Measurements from ENCODE around the gene RAD18. TPM values are rescaled to one million over a fixed set of nuclear protein-coding genes. Genes with fewer than 3 reads are reported as not detected.

RAD18 gene
- total RNA-seq, 1 donor from 2014 or later: 7.5 TPM

DNA sequence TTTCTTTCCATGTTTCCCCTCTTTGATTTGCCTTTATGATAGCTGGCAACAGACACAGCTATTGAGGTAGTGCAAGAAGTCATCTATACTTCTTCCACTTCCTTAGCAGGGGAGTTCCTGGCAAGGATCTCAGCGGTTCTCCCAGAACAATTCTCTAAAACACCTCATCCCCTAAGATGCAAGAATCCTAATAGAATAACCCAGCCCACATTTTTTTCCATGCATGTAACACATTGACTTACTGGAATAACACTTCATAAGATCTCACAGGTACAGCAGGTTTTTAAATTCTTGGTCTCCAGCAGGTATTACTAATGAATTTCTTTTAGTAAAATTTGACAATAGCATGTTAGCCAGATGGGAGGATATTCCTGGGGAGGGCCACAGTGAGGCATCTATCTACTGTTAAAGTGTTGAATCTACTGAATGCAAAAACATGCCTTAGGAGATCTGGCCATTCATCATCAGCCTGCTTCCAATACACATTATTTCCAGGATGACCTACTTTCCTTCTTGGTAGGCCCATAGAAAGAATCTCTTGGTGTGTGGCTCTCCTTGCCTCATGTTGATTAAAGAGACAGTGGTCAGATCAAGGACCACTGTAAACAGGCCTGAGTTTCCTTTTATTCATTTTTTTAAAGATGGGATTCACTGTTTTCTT is 78.5 kb downstream of the RAD18 start:
- intact Hi-C loops (cut with DNase I): no loop called here
- ATAC-seq: no peak
- no peak for DNase-seq (ENCODE audit: missing footprints)

GRCh38 chr3:8882642-8883041 is 80.6 kb downstream of the RAD18 start:
- intact Hi-C loops (cut with DNase I): no loop called here
- ATAC-seq (no peak), DNase-seq (ENCODE audit: missing footprints) (no peak)

- intact Hi-C loops (cut with DNase I): no loop called here
- DNase-seq (ENCODE audit: missing footprints): no peak
Measured at GRCh38 chr3:8882171-8882593, 81.1 kb downstream of the RAD18 start.

GRCh38 chr3:8879347-8879944 is 83.8 kb downstream of the RAD18 start:
- ATAC-seq (no peak), DNase-seq (ENCODE audit: missing footprints) (no peak)
- intact Hi-C loops (cut with DNase I): no loop called here

More at GRCh38 chr3:8882171-8882593, 81.1 kb downstream of the RAD18 start:
- no peak for ATAC-seq

GRCh38 chr3:8875836-8876235 is 87.4 kb downstream of the RAD18 start:
- DNase-seq (ENCODE audit: missing footprints) (no peak), ATAC-seq (no peak)
- intact Hi-C loops (cut with DNase I): no loop called here

- no peak for ATAC-seq
- DNase-seq (ENCODE audit: missing footprints): no peak
- intact Hi-C loops (cut with DNase I): no loop called here
Measured at GRCh38 chr3:8873740-8874139, 89.5 kb downstream of the RAD18 start.

GRCh38 chr3:8872261-8872660 is 91.0 kb downstream of the RAD18 start:
- ATAC-seq: no peak
- intact Hi-C loops (cut with DNase I): no loop called here
- no peak for DNase-seq (ENCODE audit: missing footprints)

GRCh38 chr3:8871306-8871705 is 92.0 kb downstream of the RAD18 start:
- intact Hi-C loops (cut with DNase I): no loop called here
- ATAC-seq: no peak
- no peak for DNase-seq (ENCODE audit: missing footprints)

DNA sequence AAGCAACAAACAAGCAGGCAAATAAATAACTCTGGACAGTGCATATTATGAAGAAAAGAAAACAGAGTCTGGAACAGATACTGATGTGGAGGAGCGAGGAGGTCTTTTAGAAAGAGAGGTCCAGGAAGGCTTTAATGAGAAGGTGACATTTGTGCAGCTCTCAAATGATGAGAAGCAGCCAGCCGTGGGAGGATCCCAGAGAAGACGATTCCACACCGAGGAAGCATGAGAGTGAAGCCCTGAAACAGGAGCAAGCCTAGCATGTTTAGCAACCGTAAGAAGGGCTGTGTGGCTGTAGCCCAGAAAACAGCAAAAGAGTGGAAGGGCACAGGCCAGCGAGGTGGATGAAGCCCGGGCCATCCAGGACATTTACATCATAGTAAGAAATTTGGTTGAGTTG is 93.1 kb downstream of the RAD18 start:
- intact Hi-C loops (cut with DNase I): no loop called here
- DNase-seq (ENCODE audit: missing footprints) (no peak), ATAC-seq (no peak)

- no peak for ATAC-seq
- DNase-seq (ENCODE audit: missing footprints): no peak
- intact Hi-C loops (cut with DNase I): no loop called here
Measured at GRCh38 chr3:8869613-8870012, 93.7 kb downstream of the RAD18 start.

DNA sequence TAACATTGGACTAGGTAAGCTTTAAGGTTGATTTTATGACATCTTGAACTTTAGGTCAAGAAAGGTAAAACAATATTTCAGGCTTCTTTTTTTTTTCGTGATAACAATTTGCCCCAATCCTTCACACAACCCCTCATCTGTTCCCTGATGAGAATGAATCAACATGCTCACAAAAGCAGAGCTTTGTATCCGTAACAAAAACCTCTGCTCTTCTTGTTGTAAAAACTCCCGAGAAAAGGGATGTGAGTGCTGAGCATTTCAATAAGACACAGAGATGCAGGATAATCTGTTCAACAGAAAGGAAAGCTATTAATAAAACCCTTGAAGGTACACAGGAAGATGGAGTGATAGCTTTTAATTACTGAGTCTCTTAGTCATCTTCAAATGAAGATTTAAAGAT is 94.3 kb downstream of the RAD18 start:
- DNase-seq (ENCODE audit: missing footprints): no peak
- no peak for ATAC-seq
- intact Hi-C loops (cut with DNase I): no loop called here

DNA sequence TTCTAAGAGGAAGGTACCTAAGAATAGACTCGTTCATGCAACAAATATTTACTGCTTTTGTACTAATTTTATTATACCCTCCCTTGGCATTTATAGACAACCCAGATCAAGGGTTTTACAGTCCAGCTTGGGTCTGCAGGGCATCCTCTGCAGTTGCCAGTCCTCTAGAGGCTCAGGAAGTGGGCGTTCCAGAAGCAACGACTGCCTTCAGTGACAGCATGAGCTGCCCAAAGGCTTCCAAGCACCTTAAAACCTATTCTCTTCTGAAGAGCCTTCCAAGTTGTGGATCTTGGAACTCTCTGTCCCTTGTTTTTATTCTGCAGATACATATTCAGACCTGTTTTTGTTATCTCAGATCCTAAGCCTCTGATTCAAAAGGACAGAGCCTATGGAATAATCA is 95.6 kb downstream of the RAD18 start:
- DNase-seq (ENCODE audit: missing footprints): no peak
- ATAC-seq: no peak
- intact Hi-C loops (cut with DNase I): no loop called here

GRCh38 chr3:8865697-8866096 is 97.6 kb downstream of the RAD18 start:
- ATAC-seq: no peak
- no peak for DNase-seq (ENCODE audit: missing footprints)
- intact Hi-C loops (cut with DNase I): no loop called here

DNA sequence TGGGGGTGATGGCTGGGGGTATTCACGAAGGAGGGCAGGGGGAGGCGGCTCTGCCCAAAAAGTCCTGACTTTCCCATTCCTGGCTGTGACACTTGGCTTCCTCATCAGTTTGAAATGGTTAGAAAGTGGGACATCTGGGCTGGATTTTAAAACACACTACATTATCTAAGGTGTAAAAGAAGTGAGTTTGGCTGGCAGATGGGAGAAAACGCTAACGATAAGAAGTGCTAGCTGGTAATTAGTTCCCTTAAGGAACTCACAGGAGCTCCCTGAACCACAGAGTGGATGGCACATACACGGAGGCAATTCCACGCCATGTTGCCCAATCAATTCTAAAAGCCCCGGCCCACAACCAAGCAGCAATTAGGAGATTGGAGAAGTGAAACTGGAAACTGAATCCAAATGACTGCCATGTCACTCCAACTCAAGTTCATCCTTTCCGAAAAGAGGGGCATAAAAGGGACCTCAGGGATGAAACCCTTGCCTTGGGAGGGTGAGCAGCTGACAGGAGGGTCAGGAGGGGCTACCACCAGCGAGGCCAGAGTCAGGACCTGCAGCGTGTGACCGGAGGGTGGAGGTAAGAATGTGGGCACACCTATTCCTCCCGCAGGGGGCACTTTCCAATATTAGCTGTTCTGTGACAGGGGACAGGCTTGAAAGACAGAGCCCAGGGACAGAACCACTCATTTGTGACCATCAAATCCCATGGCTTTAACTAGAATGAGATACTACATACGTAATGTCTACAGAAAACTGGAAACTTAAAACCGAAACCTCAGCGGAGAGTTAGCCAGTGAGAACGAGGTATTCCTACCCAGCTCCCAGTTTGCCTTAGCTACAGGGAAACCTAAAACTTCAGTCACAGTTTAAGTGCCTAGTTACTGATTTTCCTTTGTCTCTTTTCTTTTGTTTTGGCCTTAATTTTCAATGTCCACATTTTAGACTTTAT is 98.6 kb downstream of the RAD18 start:
- DNase-seq (ENCODE audit: missing footprints) (no peak), ATAC-seq (no peak)
- intact Hi-C loops (cut with DNase I): no loop called here

DNA sequence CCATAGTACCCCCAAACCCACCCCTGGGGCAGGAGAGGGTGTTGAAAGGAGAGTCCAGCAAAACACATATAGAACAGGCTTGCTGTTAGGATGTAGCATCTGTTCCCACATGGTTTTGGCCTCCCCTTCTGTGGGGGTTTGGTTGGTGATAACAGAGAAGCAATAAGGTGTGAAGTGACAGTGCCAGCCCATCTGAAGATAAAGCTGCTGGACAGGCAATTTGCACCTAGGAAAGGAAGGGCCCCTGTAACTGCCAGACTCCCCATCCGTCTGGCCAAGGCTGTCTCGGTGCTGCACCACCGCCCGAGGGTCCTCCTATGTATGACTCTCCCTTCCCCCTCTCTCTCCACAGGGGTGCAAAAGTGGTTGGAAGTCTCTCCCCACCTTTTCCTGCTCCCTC is 99.4 kb downstream of the RAD18 start:
- DNase-seq (ENCODE audit: missing footprints) (no peak), ATAC-seq (no peak)
- intact Hi-C loops (cut with DNase I): no loop called here

GRCh38 chr3:8857720-8858367 is 105.4 kb downstream of the RAD18 start:
- ATAC-seq (no peak), DNase-seq (ENCODE audit: missing footprints) (no peak)
- intact Hi-C loops (cut with DNase I): no loop called here

GRCh38 chr3:8856721-8857120 is 106.6 kb downstream of the RAD18 start:
- ATAC-seq (no peak), DNase-seq (ENCODE audit: missing footprints) (no peak)
- intact Hi-C loops (cut with DNase I): no loop called here

- ATAC-seq (no peak), DNase-seq (ENCODE audit: missing footprints) (no peak)
- intact Hi-C loops (cut with DNase I): no loop called here
Measured at GRCh38 chr3:8856071-8856470, 107.2 kb downstream of the RAD18 start.

DNA sequence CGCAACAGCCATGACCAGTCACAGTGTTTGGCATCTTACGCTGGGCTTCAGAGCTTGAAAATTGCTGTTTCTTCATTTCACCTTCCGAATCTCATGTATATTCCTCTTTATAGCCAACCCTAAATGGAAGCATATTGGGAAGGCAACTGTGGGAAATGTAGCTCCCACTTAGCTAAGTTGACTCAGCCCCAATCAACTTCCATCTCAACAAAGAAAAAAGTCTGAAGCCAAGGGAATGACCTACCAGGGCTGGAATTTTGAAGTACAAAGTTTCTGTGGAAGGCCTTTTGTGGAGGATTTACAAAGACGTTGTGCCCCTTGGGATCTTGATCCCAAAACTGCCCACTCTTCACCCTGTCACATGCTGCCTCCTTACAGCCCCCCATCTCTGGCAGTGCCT is 108.6 kb downstream of the RAD18 start:
- DNase-seq (ENCODE audit: missing footprints): no peak
- no peak for ATAC-seq
- intact Hi-C loops (cut with DNase I): no loop called here
